Measurements from ENCODE around the gene AGRP.

Gene AGRP

GRCh38 chr16:67445126-67445426, 38.3 kb downstream of the AGRP start:
- no peak for DNase-seq

GRCh38 chr16:67444259-67445125, 38.9 kb downstream of the AGRP start:
- no peak for DNase-seq

- DNase-seq, result no peak
Measured at GRCh38 chr16:67443265-67443664, 40.1 kb downstream of the AGRP start.

GRCh38 chr16:67442581-67443255, 40.6 kb downstream of the AGRP start:
- DNase-seq, result no peak

- DNase-seq, result peak; percentile 84
Measured at GRCh38 chr16:67441907-67442306, 41.4 kb downstream of the AGRP start.

- peak; percentile 96 for DNase-seq
Measured at GRCh38 chr16:67441271-67441753, 42.0 kb downstream of the AGRP start.

GRCh38 chr16:67438824-67439393, 44.4 kb downstream of the AGRP start:
- no peak for DNase-seq

GRCh38 chr16:67438098-67438791, 45.1 kb downstream of the AGRP start:
- DNase-seq, result no peak

GRCh38 chr16:67437513-67437912, 45.8 kb downstream of the AGRP start:
- no peak for DNase-seq

GRCh38 chr16:67436640-67437193, 46.6 kb downstream of the AGRP start:
- DNase-seq, result no peak

GRCh38 chr16:67435758-67436164, 47.6 kb downstream of the AGRP start:
- no peak for DNase-seq

- no peak for DNase-seq
Measured at GRCh38 chr16:67433131-67433719, 50.1 kb downstream of the AGRP start.
